Stimulated activated CD8-positive, alpha-beta memory T cell treated with anti-CD3 and anti-CD28 coated beads, Interleukin-7, amount 100 ng/mL, for 1 hour (primary cell): ENCODE data around the gene OR4F17.
"Not testable (repeated sequence)": the region's sequence is repeated elsewhere in the genome, so short reads cannot be mapped to it uniquely, and the experiment has no call there.

Experiments
- DNase-seq, 2 donors: peaks; one replicate each; pipeline ENCODE4 v3.0.0-alpha.2; 2020; ENCODE audit warnings: low read depth in 2 of 2

Gene OR4F17, protein sequence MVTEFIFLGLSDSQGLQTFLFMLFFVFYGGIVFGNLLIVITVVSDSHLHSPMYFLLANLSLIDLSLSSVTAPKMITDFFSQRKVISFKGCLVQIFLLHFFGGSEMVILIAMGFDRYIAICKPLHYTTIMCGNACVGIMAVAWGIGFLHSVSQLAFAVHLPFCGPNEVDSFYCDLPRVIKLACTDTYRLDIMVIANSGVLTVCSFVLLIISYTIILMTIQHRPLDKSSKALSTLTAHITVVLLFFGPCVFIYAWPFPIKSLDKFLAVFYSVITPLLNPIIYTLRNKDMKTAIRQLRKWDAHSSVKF

DNA sequence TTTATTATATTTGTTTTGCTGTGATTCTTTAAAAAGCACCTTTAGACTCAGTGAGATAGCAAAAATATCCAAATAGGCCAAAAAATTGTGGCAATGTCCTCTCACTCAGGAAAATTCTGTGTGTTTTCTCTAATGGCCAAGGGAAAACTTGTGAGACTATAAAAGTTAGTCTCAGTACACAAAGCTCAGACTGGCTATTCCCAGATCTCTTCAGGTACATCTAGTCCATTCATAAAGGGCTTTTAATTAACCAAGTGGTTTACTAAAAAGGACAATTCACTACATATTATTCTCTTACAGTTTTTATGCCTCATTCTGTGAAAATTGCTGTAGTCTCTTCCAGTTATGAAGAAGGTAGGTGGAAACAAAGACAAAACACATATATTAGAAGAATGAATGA, at the start of gene OR4F17:
Gene OR4F17 (plus strand): TSS at position 301 of the 400 bp plus-strand sequence. CDS start 3,575 bp downstream, outside the sequence.
- DNase-seq: not testable (repeated sequence)

GRCh38 chr19:70793-71192, 36.1 kb upstream of the OR4F17 start:
- peak; percentile 9 to 42 for DNase-seq

DNA sequence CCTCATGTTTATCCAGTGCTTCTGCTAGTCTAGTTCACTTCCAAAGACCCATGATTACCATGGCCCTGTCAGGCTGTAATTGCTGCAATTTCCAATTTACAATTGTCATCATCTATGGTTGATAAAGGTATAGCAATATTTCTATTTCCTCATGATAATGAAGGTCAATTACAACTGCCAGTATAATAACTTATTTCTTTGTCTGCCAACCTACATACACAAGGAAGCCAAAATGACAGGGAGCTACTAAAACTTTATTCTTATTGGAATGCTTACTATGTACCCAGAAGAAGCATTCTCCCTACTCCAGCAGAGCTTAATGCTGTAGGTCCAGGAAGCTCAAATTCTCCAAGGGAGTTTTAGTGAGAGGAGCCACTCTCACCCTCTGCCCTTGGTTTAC, 24.0 kb upstream of the OR4F17 start:
- DNase-seq: not testable (repeated sequence)

- not testable (repeated sequence) for DNase-seq
Measured at GRCh38 chr19:83626-84025, 23.3 kb upstream of the OR4F17 start.

GRCh38 chr19:90678-91077, 16.2 kb upstream of the OR4F17 start:
- DNase-seq: not testable (repeated sequence)

DNA sequence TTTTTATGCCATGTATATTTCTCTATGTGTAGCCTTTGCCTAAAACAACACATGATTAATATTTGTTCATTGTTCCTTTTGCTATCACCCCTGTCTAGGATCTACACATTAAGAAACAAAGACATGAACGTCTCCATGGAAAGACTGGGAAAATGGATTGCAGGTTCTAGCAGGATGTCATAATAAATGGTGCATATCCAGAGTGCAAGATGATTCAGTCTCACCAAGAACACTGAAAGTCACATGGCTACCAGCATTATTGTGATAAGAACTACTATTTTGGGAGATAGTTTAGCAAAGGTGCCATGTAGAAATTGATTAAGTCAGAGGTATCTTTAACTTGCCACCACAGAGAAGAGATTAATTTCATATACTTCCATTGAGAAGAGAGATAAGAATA, 12.1 kb upstream of the OR4F17 start:
- not testable (repeated sequence) for DNase-seq

DNA sequence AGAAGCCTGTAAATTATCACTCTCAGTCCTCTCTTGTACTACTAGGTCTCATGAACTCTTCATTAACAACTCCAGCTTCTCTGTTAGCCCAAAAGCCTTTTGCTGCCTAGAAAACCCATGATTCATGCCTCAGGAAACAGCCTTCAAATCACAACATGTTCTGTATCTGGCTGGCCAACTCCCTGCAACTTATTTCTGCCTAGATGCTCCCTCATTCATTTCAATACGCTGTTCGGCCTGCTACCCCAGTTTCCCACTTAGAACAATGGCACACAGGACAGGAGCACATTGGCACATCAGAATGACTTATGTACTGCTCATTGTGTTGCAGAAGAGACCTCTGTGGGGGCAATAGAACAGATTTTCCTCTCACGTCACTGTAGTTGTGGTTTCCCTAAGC, 9.3 kb upstream of the OR4F17 start:
- DNase-seq: not testable (repeated sequence)

GRCh38 chr19:120443-121140, 13.7 kb downstream of the OR4F17 start:
- not testable (repeated sequence) for DNase-seq
